T-helper 17 cell (primary cell): ENCODE data around the gene NPR3. TPM values are rescaled to one million over a fixed set of nuclear protein-coding genes. Genes with fewer than 3 reads are reported as not detected.
"Not testable (repeated sequence)": the region's sequence is repeated elsewhere in the genome, so short reads cannot be mapped to it uniquely, and the experiment has no call there.

ENCODE experiments used
- ATAC-seq: fragments of 150-1000 bp; cut with Tn5 transposase; 2 replicates; pipeline ENCODE4 v1.10.0; 2021; ENCODE audit warnings: mild to moderate bottlenecking, moderate library complexity
- DNase-seq, 3 donors: peaks; one replicate each; pipeline versions ENCODE4 v3.0.0 to v3.0.0-alpha.2; 2020 to 2021
- H3K9me3 ChIP-seq: one replicate; pipeline ENCODE4 v1.7.0; 2013; ENCODE audit warnings: low read length, mild to moderate bottlenecking; ENCODE audit not compliant: control insufficient read depth, poor library complexity, severe bottlenecking
- H3K27ac Mint-ChIP-seq: one replicate; pipeline ENCODE4 v1.8.0; 2022; ENCODE audit warnings: mild to moderate bottlenecking, moderate library complexity, mixed read lengths
- H3K27me3 Mint-ChIP-seq: one replicate; pipeline ENCODE4 v1.8.0; 2022; ENCODE audit warnings: mixed read lengths
- H3K36me3 Mint-ChIP-seq: one replicate; pipeline ENCODE4 v1.8.0; 2022; ENCODE audit warnings: low read depth, mixed read lengths
- H3K4me1 Mint-ChIP-seq: one replicate; pipeline ENCODE4 v1.8.0; 2022; ENCODE audit warnings: mild to moderate bottlenecking, mixed read lengths
- H3K4me3 Mint-ChIP-seq: one replicate; pipeline ENCODE4 v1.8.0; 2022; ENCODE audit warnings: mild to moderate bottlenecking, moderate library complexity, mixed read lengths
- total RNA-seq, 4 donors: library from RNA in 2 of 4; stranded (reverse) in 2 of 4; gene quantifications; one replicate each; pipeline ENCODE4 v1.2.3 and lab custom pipeline; 2022 to 2026

NPR3 gene
- total RNA-seq, 2 donors from 2014 or later, result 0.05 to 0.50 TPM

DNA sequence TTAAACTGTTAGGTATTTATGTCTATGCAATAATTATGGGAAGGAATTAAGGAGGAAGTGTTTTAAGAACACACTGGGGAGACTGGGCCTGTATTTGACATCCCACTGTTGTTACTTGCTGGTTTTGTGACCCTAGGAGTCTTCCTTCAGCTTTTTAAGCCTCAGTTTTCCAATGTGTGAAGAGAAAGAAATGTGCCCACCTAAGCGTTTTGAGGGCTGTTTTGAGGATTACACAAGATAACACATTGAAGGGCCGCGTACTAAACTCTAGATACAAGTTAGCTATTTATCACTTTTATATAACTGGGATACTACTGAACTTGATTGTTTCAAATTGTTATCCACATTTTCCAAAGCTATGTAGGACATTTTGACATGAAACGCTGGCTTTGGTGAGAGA, 72.5 kb downstream of the NPR3 start:
- Mint-ChIP-seq H3K4me1 (no peaks in the 10 kb centered on the region), H3K27ac (no peak overlapping the region), H3K4me3 (no peak overlapping the region), H3K27me3 (peaks cover 5% of the 10 kb centered on the region), H3K36me3 (no peaks in the 10 kb centered on the region)
- DNase-seq, result no peak
- no peaks in the 10 kb centered on the region for H3K9me3 ChIP-seq
- ATAC-seq, result no peak

DNA sequence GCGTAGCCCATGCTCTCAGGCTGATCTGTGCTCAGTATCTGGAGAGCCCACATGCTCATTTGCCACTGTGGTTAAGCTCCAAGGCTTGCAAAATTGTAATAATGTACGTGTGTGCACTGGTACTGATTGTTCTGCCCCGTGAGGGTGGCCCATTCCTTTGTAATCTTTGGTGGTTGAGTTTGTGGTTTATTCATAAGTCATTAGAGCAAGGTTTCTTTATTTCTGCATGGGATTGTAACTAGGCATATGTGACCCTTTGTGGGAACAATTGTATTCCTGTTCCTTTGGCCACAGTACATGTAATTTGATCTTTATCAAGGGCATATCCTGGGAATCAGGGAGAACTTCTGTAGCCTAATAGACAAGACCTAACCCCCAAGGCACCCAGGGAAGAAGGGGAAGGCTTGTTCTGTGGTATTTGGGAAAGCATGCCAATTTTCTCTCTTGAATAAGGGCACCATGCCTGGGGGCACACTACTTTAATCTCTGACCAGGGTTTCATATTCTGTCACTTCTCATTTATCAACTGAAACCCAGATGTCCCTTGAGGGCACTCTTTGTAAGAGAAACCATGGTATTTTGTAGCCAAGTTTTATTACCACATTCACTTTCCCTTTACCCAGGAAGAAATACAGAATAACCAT, 74.6 kb downstream of the NPR3 start:
- H3K27me3 Mint-ChIP-seq, result peaks cover 5% of the 10 kb centered on the region
- no peak for DNase-seq
- H3K36me3 Mint-ChIP-seq, result no peaks in the 10 kb centered on the region
- H3K9me3 ChIP-seq, result no peaks in the 10 kb centered on the region
- H3K4me1 Mint-ChIP-seq, result no peaks in the 10 kb centered on the region
- ATAC-seq, result no peak
- H3K27ac Mint-ChIP-seq, result no peak overlapping the region
- H3K4me3 Mint-ChIP-seq, result no peak overlapping the region

DNA sequence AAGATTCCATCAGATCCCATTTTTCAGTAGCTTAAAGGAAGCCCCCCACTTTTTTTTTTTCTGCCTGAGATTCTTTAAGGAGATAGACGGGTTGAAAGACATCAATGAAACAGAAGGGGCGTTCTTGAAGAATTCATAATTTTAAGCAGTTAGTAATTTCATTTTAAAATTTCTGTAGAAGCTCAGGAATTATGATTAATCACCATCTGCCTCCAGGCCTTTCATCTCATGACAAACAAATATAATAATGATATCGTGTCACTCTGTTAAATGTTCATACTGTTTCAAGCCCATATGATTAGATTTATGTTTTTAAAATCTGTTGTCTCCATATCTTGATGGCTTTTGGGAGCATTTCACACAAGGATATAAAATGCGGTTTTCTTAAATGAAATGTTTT, 75.2 kb downstream of the NPR3 start:
- no peaks in the 10 kb centered on the region for H3K9me3 ChIP-seq
- H3K4me3 Mint-ChIP-seq, result no peak overlapping the region
- DNase-seq (no peak), ATAC-seq (no peak)
- no peaks in the 10 kb centered on the region for H3K4me1 Mint-ChIP-seq
- no peaks in the 10 kb centered on the region for H3K36me3 Mint-ChIP-seq
- H3K27ac Mint-ChIP-seq, result no peak overlapping the region
- H3K27me3 Mint-ChIP-seq, result peaks cover 5% of the 10 kb centered on the region

DNA sequence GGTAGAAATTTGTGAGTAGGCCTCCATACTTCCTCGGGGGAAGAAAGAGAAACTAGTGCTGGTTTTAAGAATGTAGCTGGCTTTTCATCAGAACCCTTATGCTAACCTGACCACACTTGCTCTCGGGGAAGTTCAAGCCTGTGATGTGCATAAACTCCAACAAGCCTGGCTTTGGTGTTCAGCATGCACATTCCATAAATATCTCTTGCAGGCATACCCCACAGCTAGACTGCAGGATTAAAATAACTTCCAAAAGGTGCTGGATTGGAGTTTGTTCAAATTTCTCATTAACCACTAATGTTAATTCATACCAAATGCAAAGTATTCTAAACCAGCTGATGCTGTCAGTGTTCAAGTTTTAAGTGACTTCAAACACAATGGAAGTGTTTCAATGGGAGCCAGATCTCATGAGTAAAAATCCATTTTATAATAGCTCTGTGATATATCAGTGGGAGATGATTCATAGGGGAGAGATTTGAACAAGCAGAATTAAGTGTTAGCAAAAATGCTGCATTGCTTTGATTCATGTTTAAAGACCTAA, 79.4 kb downstream of the NPR3 start:
- Mint-ChIP-seq H3K4me3 (no peak overlapping the region), H3K27me3 (peaks cover 5% of the 10 kb centered on the region), H3K27ac (no peak overlapping the region), H3K4me1 (no peaks in the 10 kb centered on the region), H3K36me3 (no peaks in the 10 kb centered on the region)
- H3K9me3 ChIP-seq, result no peaks in the 10 kb centered on the region
- DNase-seq (no peak), ATAC-seq (no peak)

DNA sequence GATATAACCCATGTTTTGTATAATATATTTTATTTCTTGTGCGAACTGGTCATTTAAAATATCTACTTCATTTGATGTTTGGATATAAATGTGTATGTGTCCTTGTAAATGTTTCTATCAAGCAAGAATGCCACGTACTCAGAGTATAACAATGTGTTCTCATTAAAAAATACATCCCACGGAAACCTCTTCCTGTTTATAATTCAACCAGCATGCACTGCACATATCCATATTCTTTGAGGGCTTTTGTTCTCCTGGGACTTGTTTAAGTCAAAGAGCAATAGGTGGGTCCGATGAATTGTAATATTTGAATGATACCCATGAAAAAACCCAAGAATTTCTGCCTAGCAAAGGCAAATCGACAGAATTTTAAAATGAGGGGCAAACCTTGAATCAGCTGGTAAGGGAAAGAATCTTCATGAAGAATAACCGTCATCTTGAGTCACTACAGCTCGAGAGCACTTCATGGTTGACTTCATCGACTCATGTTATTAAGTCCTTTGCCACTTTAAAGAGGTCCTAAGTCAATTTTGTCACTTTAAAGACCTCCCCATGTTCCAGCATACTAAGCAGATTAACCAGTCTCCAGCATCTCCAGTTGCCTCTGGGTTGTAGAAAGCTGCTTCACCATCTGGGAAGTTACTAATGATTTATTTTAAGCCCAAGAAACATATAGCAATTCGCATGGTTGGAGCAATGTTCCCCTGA, 80.6 kb downstream of the NPR3 start:
- H3K4me3 Mint-ChIP-seq, result no peak overlapping the region
- no peak overlapping the region for H3K27ac Mint-ChIP-seq
- ATAC-seq (no peak), DNase-seq (no peak)
- H3K9me3 ChIP-seq, result no peaks in the 10 kb centered on the region
- H3K27me3 Mint-ChIP-seq, result peaks cover 5% of the 10 kb centered on the region
- no peaks in the 10 kb centered on the region for H3K4me1 Mint-ChIP-seq
- H3K36me3 Mint-ChIP-seq, result no peaks in the 10 kb centered on the region

DNA sequence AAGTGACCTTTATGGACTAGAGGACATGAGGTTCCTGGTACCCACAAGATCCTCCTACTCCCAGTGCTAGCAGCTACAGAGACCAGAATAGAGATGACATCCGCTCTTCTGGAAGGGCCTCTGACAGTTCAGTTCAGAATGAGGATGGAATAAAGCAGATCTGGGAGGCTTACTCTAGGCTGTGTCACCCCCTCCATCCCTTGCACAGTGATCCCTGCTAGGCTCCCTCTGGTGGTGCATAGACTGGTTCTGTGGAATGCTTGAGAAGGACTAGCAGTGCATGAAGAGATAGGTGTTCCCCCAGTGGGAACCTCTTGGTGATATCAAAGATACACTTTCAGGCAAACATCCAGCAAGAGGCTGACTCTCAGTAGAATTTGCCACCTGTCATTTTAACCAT, 83.0 kb downstream of the NPR3 start:
- H3K27ac Mint-ChIP-seq, result no peak overlapping the region
- H3K4me1 Mint-ChIP-seq, result no peaks in the 10 kb centered on the region
- no peak for ATAC-seq
- no peaks in the 10 kb centered on the region for H3K27me3 Mint-ChIP-seq
- H3K9me3 ChIP-seq, result no peaks in the 10 kb centered on the region
- no peak for DNase-seq
- no peak overlapping the region for H3K4me3 Mint-ChIP-seq
- no peaks in the 10 kb centered on the region for H3K36me3 Mint-ChIP-seq

DNA sequence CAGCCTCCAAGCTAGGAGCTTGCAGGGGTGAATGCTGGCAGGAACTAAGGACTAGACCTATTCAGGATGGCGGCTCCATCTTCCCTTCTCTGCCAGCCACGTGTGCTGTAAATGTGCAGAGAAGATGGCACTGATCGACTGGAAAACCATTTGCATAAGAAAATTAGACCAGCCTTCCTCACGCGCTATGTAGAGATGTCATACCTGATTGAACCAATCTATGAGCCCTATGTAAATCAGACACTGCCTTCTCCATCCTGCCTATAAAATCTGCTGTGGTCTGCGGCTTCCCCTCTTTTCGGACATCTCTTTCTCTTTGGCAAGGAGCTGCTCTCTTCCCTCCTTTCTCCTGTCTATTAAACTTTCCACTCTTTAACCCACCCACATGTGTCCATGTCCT, 91.6 kb downstream of the NPR3 start:
- Mint-ChIP-seq H3K27ac (no peak overlapping the region), H3K36me3 (no peaks in the 10 kb centered on the region), H3K27me3 (no peaks in the 10 kb centered on the region), H3K4me3 (no peak overlapping the region), H3K4me1 (no peaks in the 10 kb centered on the region)
- ATAC-seq (no peak), DNase-seq (no peak)
- H3K9me3 ChIP-seq, result no peaks in the 10 kb centered on the region

DNA sequence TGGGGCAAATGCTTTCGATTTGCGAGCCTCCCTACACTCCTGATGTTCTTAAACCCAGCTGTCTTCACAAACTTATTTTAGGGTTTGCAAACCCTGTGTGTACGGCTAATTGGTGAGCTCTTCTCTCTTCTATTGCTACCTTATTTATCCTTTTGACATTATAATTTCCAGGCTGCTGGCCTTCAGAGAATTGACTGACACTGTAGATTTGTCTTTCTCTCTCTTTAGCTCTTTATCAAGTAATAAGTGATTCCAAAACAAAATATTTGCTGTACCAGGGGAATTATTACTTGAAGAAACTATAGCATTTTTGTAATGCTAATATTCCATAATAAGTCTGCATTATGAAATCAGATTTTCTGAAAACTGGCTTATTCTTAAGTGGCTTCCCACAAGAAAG, 92.5 kb downstream of the NPR3 start:
- Mint-ChIP-seq H3K4me3 (no peak overlapping the region), H3K27me3 (no peaks in the 10 kb centered on the region), H3K4me1 (no peaks in the 10 kb centered on the region), H3K27ac (no peak overlapping the region), H3K36me3 (no peaks in the 10 kb centered on the region)
- no peak for DNase-seq
- no peak for ATAC-seq
- H3K9me3 ChIP-seq, result no peaks in the 10 kb centered on the region

DNA sequence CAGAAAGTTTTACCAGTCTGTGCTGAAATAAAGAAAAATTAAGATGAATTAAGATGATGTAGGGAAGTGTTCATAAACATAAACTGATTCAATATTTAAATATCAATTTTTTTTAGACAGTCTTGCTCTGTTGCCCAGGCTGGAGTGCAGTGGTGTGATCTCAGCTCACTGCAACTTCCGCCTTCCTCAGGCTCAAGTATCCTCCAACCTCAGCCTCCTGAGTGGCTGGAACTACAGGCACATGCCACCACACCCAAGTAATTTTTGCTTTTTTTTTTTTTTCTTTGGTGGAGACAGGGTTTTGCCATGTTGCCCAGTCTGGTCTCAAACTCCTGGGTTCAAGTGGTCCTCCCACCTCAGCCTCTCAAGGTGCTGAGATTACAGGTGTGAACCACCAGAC, 94.3 kb downstream of the NPR3 start:
- H3K27ac Mint-ChIP-seq, ATAC-seq, H3K9me3 ChIP-seq, H3K4me3 Mint-ChIP-seq, H3K27me3 Mint-ChIP-seq, H3K36me3 Mint-ChIP-seq, DNase-seq, H3K4me1 Mint-ChIP-seq: not testable (repeated sequence)

DNA sequence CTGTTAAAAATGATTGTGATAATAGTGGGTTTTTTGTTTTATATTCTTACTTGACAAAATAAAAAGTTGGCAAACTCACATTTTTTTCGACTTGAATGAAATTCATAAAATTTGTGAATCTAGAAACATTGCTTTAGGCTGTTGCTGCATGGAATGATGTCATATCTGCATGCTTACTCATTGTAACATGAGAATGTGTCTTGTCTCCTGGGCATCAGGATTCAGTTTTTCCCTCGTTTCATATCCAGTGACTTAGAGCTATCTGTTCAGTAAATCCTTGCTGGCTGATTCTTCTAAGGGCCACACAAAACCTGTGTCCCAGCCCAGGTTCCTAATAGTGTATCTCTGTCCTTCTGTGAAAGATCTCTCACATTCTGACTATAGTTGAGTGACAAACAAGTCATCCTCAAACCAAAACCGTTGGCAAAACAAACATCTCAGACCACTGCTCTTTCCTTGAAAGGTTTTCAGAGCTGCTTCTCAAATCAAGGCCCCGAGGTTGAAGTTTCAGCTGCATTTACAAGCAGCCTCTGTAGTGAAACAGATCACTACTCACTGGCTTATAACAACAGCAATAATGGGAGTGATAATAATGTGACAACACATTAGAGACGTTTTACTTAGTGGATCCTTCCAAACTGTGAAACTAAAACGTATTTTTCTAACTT, 95.0 kb downstream of the NPR3 start:
- no peaks in the 10 kb centered on the region for H3K27me3 Mint-ChIP-seq
- no peak overlapping the region for H3K4me3 Mint-ChIP-seq
- no peaks in the 10 kb centered on the region for H3K9me3 ChIP-seq
- ATAC-seq, result no peak
- H3K36me3 Mint-ChIP-seq, result no peaks in the 10 kb centered on the region
- DNase-seq, result no peak
- no peak overlapping the region for H3K27ac Mint-ChIP-seq
- no peaks in the 10 kb centered on the region for H3K4me1 Mint-ChIP-seq

DNA sequence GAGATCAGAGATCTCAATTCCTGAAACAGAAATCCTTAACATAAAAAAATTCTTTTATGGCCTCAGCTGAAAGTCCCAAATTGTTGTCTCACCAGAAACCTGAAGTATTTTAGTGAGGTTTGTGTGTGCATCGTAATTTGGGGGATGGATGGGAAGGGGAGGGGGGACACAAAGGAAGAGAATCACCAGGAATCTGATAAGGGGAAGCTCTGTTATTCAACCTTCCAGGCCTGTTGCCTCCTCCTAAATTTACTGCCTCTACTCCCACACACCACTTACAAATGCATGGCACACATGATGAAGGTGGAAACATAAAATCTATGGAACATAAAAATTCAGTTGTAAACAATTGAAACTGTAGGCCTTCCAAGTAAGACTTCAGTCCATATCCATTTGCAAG, 97.7 kb downstream of the NPR3 start:
- no peaks in the 10 kb centered on the region for H3K36me3 Mint-ChIP-seq
- H3K9me3 ChIP-seq, result no peaks in the 10 kb centered on the region
- no peak for ATAC-seq
- no peak overlapping the region for H3K27ac Mint-ChIP-seq
- H3K27me3 Mint-ChIP-seq, result no peaks in the 10 kb centered on the region
- H3K4me3 Mint-ChIP-seq, result no peak overlapping the region
- DNase-seq, result no peak
- no peaks in the 10 kb centered on the region for H3K4me1 Mint-ChIP-seq

DNA sequence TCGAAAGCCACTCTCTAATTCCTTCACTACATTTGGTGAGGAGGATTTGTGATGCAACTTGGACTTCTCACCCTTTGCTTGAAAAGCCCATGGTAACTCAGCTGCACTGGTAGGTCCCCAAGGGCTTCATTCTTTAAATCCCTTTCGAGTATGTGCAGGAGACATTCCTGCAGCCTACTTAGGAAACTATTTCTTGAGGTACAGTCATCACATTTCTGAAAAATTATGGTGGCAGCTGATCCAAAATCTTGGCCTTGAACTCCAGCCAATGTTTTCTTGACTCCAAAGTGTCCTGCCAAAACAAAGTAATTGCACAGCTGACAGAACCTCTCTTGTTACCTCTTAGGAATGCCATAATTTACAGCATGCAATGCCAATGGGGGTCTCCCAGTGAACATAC, 99.7 kb downstream of the NPR3 start:
- no peak for DNase-seq
- no peak for ATAC-seq
- Mint-ChIP-seq H3K27me3 (no peaks in the 10 kb centered on the region), H3K27ac (no peak overlapping the region), H3K4me3 (no peak overlapping the region), H3K36me3 (no peaks in the 10 kb centered on the region), H3K4me1 (no peaks in the 10 kb centered on the region)
- H3K9me3 ChIP-seq, result no peaks in the 10 kb centered on the region

DNA sequence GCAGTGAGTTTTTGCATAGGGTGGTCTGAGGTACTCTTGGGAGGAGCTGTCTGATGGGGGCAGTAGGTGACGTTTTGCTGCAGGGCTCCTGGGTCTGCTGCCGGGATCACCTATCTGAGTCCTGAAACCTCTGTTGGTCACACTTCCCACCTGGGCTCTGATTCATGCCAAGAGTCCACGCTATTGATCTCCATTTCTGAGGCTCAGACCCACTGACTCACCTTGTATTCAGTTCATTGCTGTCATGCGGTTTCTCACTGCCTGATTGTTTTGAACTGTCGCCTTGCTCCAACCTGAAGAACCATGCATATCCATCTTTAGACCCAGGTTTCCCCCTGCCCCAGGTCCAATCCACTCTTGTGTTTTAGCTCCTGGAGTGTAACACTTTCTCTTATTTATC, 101.3 kb downstream of the NPR3 start:
- DNase-seq, result no peak
- Mint-ChIP-seq H3K36me3 (no peaks in the 10 kb centered on the region), H3K4me1 (no peaks in the 10 kb centered on the region), H3K4me3 (no peak overlapping the region), H3K27me3 (no peaks in the 10 kb centered on the region), H3K27ac (no peak overlapping the region)
- no peak for ATAC-seq
- no peaks in the 10 kb centered on the region for H3K9me3 ChIP-seq
